ENCODE measurements around the gene ZNHIT2. TPM values are rescaled to one million over a fixed set of nuclear protein-coding genes. Genes with fewer than 3 reads are reported as not detected.

The ZNHIT2 gene
- total and polyA plus RNA-seq, 5 experiments from 2014 or later = 16.6 to 33.1 (median 24.3) TPM

DNA sequence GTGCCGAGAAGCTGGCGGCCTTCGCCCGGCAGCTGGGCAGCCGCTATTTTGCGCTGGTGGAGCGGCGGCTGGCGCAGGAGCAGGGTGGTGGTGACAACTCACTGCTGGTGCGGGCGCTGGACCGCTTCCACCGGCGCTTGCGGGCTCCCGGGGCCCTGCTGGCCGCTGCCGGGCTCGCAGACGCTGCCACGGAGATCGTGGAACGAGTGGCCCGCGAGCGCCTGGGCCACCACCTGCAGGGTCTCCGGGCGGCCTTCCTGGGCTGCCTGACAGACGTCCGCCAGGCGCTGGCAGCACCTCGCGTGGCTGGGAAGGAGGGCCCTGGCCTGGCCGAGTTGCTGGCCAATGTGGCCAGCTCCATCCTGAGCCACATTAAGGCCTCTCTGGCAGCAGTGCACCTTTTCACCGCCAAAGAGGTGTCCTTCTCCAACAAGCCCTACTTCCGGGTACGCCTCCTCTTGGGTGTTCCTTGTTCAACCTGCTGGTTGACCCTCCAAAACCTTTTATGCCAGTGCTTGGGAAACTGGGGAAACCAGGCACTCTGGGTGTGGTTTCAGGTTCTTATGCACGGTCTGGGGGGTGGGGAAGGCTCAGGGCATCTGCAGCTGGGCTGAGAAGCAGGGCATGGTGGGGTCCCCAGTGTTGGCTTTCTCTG, 8.9 kb downstream of the ZNHIT2 start:
- DNase-seq = no peak

GRCh38 chr11:65107751-65108468, 9.6 kb downstream of the ZNHIT2 start:
- DNase-seq = no peak
- no peak overlapping the region for H3K27ac Mint-ChIP-seq
- no peak for ATAC-seq

More for the DNA sequence above, 8.9 kb downstream of the ZNHIT2 start:
- POLR2A ChIA-PET = interaction anchor here (1.4 to 6.8 kb wide), 4 partner anchors 10 to 26 kb away, joined by 8 to 115 read pairs (median 62); partner anchors contain the start of genes FAU, MRPL49, SYVN1 and VPS51
- ATAC-seq = no peak
- Mint-ChIP-seq H3K36me3 (peaks cover 0 to 33% (median 0%) of the 10 kb centered on the region in 3 donors), H3K27ac (no peak overlapping the region), H3K4me1 (peaks cover 30 to 43% (median 35%) of the 10 kb centered on the region in 4 donors), H3K4me3 (no peak overlapping the region), H3K9me3 (no peaks in the 10 kb centered on the region), H3K27me3 (no peaks in the 10 kb centered on the region)

GRCh38 chr11:65107078-65107477, 10.4 kb downstream of the ZNHIT2 start:
- peaks cover 24 to 43% (median 30%) of the 10 kb centered on the region in 4 donors for H3K4me1 Mint-ChIP-seq
- H3K27ac Mint-ChIP-seq = peak overlapping the region in 1 of 10 donors; percentile 6
- no peak overlapping the region for H3K4me3 Mint-ChIP-seq
- H3K27me3 Mint-ChIP-seq = no peaks in the 10 kb centered on the region
- no peaks in the 10 kb centered on the region for H3K9me3 Mint-ChIP-seq
- no peak for DNase-seq
- POLR2A ChIA-PET = interaction anchor here (0.6 to 6.8 kb wide), 3 partner anchors 10 to 75 kb away, joined by 3 to 115 read pairs (median 23); partner anchors contain the start of genes VPS51 and ZNHIT2
- peaks cover 0 to 41% (median 0%) of the 10 kb centered on the region in 3 donors for H3K36me3 Mint-ChIP-seq
- ATAC-seq = no peak

More at GRCh38 chr11:65107751-65108468, 9.6 kb downstream of the ZNHIT2 start:
- peaks cover 0 to 40% (median 0%) of the 10 kb centered on the region in 3 donors for H3K36me3 Mint-ChIP-seq
- no peak overlapping the region for H3K4me3 Mint-ChIP-seq
- no peaks in the 10 kb centered on the region for H3K27me3 Mint-ChIP-seq
- no peaks in the 10 kb centered on the region for H3K9me3 Mint-ChIP-seq
- POLR2A ChIA-PET = interaction anchor here (0.6 to 6.8 kb wide), 5 partner anchors 10 to 76 kb away, joined by 3 to 115 read pairs (median 23); partner anchors contain the start of genes FAU, MRPL49, SYVN1 and VPS51
- H3K4me1 Mint-ChIP-seq = peaks cover 25 to 38% (median 32%) of the 10 kb centered on the region in 4 donors

- no peaks in the 10 kb centered on the region for H3K9me3 Mint-ChIP-seq
- POLR2A ChIA-PET = no interaction called here
- H3K4me1 Mint-ChIP-seq = peaks cover 7 to 28% (median 12%) of the 10 kb centered on the region in 4 donors
- DNase-seq = no peak
- H3K36me3 Mint-ChIP-seq = peaks cover 0 to 53% (median 0%) of the 10 kb centered on the region in 3 donors
- H3K27ac Mint-ChIP-seq = peak overlapping the region in 4 of 10 donors; percentile 2 to 63 (median 31)
- no peak for ATAC-seq
- H3K4me3 Mint-ChIP-seq = no peak overlapping the region
- no peaks in the 10 kb centered on the region for H3K27me3 Mint-ChIP-seq
Observed at GRCh38 chr11:65104628-65105027, 12.9 kb downstream of the ZNHIT2 start.

DNA sequence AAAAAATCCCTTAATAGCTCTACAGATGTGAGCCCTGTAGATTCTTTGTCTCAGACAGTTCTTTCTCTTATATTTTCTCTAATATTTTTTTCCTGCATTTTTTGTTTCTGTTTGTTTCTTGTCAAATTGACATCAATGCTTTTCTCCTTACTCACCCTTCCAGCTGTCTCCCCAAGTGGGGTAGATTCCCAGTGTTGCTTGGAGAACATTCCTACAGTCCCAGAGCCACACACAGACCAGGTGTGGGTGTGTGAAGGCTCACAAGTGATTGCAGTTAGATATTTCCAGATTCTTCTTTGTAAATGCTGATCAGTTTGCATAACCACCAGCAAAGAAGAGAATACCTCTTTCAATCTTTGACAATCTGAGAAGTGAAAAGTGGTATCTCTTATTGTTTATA, 14.0 kb downstream of the ZNHIT2 start:
- Mint-ChIP-seq H3K9me3 (no peaks in the 10 kb centered on the region), H3K4me3 (no peak overlapping the region), H3K27ac (peak overlapping the region in 4 of 10 donors; percentile 6 to 63 (median 27)), H3K36me3 (peaks cover 0 to 60% (median 0%) of the 10 kb centered on the region in 3 donors), H3K4me1 (peaks cover 11 to 34% (median 14%) of the 10 kb centered on the region in 4 donors), H3K27me3 (no peaks in the 10 kb centered on the region)
- ATAC-seq (no peak), DNase-seq (no peak)
- POLR2A ChIA-PET = interaction anchor here (1.0 kb wide), 1 partner anchor 14 kb away, joined by 6 read pairs; the partner anchor contains the start of gene ZNHIT2

DNA sequence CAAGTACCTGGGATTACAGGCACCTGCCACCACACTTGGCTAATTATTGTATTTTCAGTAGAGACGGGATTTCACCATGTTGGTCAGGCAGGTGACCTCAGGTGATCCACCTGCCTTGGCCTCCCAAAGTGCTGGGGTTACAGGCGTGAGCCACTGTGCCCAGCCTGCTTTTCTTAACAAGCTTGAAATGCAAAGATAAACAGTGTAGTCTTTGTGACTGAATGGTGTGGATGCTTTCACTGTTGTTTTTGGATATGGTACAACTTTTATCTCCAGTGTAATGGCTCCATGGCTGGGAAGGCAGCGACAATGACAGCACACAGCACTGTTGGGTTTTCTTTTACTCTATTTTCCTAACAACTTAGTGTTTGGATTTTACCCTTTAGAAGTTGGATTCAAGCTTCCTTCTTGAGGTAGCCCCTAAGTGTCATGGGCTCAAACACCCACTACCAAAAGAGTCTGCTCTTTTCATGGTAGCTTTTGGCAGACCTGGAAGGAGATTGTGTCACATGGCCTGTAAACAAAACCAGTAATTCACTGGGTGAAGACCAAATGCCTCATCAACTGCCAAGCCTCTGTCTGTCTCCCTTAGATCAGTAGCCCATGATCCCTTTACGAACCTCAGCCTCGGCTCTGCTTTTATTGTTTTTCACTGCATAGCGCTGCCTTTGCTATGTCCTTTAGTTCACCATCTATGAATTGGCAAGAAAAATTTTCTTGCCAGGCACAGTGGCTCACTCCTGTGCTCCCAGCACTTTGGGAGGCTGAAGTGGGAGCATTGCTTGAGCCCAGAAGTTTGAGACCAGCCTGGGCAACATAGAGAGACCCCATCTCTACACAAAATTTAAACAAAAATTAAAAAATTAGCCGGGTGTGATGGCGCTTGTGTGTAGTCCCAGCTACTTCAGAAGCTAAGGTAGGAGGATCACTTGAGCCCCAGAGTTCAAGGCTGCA, 15.1 kb downstream of the ZNHIT2 start:
- Mint-ChIP-seq H3K4me3 (no peak overlapping the region), H3K27ac (peak overlapping the region in 3 of 10 donors; percentile 8 to 63 (median 20)), H3K36me3 (peaks cover 0 to 64% (median 0%) of the 10 kb centered on the region in 3 donors), H3K4me1 (peaks cover 12 to 39% (median 17%) of the 10 kb centered on the region in 4 donors), H3K27me3 (no peaks in the 10 kb centered on the region), H3K9me3 (no peaks in the 10 kb centered on the region)
- POLR2A ChIA-PET = interaction anchor here (0.7 to 1.9 kb wide), 3 partner anchors 15 to 223 kb away, joined by 3 to 5 read pairs (median 5); partner anchors contain the start of gene ZNHIT2
- ATAC-seq (no peak), DNase-seq (no peak)

DNA sequence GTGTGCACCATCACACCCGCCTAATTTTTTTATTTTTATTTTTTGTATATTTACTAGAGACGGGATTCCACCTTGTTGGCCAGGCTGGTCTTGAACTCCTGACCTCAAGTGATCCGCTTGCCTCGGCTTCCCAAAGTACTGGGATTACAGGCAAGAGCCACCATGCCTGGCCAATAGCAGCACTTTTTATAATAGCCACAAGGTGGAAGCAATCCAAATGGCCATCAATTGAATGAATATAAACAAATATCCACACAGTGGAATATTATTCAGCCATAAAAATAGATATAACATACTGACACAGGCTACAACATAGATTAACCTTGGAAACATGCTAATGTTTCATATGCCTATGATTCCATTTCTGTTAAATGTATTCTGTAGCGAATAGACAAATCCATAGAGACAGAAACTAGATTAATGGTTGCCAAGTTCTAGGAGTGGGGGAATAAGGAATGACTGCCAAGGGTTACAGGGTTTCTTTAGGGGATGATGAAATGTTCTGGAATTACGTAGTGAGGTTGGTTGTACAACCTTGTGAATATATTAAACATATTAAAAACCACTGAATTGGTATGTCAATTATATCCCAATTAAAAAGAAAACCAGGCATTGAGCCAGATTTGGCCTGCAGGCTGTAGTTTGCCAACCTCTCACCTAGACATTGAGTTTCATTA, 16.7 kb downstream of the ZNHIT2 start:
- ATAC-seq = no peak
- Mint-ChIP-seq H3K9me3 (no peaks in the 10 kb centered on the region), H3K27ac (no peak overlapping the region), H3K27me3 (no peaks in the 10 kb centered on the region), H3K4me1 (peaks cover 3 to 43% (median 19%) of the 10 kb centered on the region in 4 donors), H3K36me3 (peaks cover 0 to 52% (median 0%) of the 10 kb centered on the region in 3 donors), H3K4me3 (no peak overlapping the region)
- POLR2A ChIA-PET = interaction anchor here (0.6 to 7.8 kb wide), 5 partner anchors 10 to 542 kb away, joined by 5 to 115 read pairs (median 6); partner anchors contain the start of genes TM7SF2 and ZNHIT2
- DNase-seq = no peak

DNA sequence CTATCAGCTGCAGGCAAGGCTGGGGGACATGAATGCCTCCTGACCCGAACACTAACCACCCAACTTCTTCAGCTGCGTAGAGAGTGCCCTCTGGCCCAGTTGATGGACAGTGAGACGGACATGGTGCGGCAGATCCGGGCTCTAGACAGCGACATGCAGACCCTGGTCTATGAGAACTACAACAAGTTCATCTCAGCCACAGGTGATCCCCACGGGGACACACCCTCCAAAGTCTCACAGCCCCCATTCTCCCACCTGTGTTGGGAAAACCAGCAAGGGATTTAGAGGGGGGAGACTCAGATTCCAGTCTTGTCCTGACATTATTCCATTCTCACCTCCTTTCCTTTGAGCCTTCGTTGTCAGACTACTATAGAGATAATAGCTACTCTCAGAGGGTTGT, 20.6 kb downstream of the ZNHIT2 start:
- POLR2A ChIA-PET = interaction anchor here (0.6 to 7.8 kb wide), 14 partner anchors 12 to 263 kb away, joined by 3 to 115 read pairs (median 5); partner anchors contain the start of genes ARL2, CDCA5, FAU and MRPL49
- peaks cover 0 to 24% (median 0%) of the 10 kb centered on the region in 3 donors for H3K36me3 Mint-ChIP-seq

DNA sequence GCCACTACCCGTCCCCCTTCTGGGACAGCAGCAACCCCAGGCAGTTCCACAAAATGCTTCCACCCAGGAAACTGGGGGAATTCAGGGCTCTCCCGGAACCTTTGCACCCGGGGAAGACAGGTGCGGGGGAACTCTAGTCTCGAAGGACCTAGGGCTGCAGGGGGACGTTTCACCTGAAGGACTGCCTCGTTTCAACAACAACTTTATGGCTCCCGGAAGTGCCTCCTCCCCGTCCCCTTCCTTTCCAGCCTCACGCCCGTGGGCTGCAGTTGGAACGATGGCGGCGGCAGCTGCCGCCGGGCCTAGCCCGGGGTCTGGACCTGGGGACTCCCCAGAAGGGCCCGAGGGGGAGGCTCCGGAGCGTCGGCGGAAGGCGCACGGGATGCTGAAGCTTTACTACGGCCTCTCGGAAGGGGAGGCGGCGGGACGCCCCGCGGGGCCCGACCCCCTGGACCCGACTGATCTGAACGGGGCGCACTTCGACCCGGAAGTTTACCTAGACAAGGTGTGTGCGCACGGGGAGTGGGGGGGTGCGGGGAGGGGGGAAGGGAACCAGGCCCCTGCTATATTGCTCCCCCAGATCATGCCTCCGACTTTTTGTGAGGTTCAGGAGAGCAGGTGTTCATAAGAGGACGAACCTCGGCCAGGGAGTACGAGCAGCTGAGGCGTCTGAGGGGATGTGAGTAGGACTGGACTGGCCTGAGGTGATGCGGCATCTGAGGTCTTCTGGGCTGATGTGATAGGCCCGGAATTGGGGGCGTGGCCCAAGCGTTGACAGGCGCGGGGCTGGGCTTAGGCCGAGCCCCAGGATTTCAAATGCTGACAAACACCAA, 21.3 kb downstream of the ZNHIT2 start, which contains the start of gene VPS51:
VPS51 (plus strand) TSS at position 241 of the 833 bp plus-strand sequence; CDS start at position 278, 37 bp downstream.
- no peaks in the 10 kb centered on the region for H3K9me3 Mint-ChIP-seq
- peak; percentile 65 to 93 (median 87) for DNase-seq
- peak within 1 kb of the TSS; percentile 88 to 98 (median 96) for H3K27ac Mint-ChIP-seq
- H3K27me3 Mint-ChIP-seq = no peaks in the 10 kb centered on the region
- POLR2A ChIA-PET = interaction anchor here (0.5 to 7.8 kb wide), 23 partner anchors 9 to 556 kb away, joined by 3 to 115 read pairs (median 4); partner anchors contain the start of genes ARL2, CDCA5, FAU and MRPL49
- H3K4me3 Mint-ChIP-seq = peak within 1 kb of the TSS; percentile 77 to 96 (median 90)
- ATAC-seq = peak; percentile 88 to 90
- peaks cover 5 to 25% (median 13%) of the 10 kb centered on the region in 4 donors for H3K4me1 Mint-ChIP-seq
- H3K36me3 Mint-ChIP-seq = peaks cover 0 to 19% (median 0%) of the 10 kb centered on the region in 3 donors

More for the DNA sequence above, 20.6 kb downstream of the ZNHIT2 start:
- Mint-ChIP-seq H3K27me3 (no peaks in the 10 kb centered on the region), H3K4me1 (peaks cover 5 to 25% (median 13%) of the 10 kb centered on the region in 4 donors), H3K4me3 (peak overlapping the region in 9 of 10 donors; percentile 77 to 96 (median 91)), H3K9me3 (no peaks in the 10 kb centered on the region), H3K27ac (peak overlapping the region in 9 of 10 donors; percentile 9 to 98 (median 94))
- DNase-seq (no peak), ATAC-seq (no peak)

DNA sequence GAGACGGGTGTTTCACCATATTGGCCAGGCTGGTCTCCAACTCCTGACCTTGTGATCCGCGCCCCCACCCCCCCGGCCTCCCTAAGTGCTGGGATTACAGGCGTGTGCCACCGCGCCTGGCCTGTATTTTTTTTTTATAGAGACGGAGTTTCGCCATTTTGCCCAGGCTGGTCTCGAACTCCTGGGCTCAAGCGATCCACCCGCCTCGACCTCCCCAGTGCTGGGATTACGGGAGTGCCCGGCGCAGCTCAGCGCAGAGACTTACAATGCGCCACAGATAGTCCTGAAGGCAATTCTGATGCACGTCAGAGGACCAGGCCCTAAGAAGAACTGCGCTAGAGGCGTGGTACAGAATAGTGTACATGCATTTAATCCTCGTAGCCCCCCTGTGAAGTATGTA, 22.1 kb downstream of the ZNHIT2 start:
- H3K27ac Mint-ChIP-seq = peak overlapping the region; percentile 88 to 98 (median 96)
- H3K4me1 Mint-ChIP-seq = peaks cover 5 to 23% (median 12%) of the 10 kb centered on the region in 4 donors
- H3K27me3 Mint-ChIP-seq = no peaks in the 10 kb centered on the region
- POLR2A ChIA-PET = interaction anchor here (0.5 to 7.8 kb wide), 16 partner anchors 8 to 791 kb away, joined by 3 to 115 read pairs (median 5); partner anchors contain the start of genes ARL2, CDCA5, FAU and MRPL49
- peak overlapping the region; percentile 77 to 96 (median 90) for H3K4me3 Mint-ChIP-seq
- ATAC-seq (no peak), DNase-seq (no peak)
- peaks cover 0 to 14% (median 0%) of the 10 kb centered on the region in 3 donors for H3K36me3 Mint-ChIP-seq
- no peaks in the 10 kb centered on the region for H3K9me3 Mint-ChIP-seq
